Measurements from ENCODE around the gene WRAP73.

Gene WRAP73

DNA sequence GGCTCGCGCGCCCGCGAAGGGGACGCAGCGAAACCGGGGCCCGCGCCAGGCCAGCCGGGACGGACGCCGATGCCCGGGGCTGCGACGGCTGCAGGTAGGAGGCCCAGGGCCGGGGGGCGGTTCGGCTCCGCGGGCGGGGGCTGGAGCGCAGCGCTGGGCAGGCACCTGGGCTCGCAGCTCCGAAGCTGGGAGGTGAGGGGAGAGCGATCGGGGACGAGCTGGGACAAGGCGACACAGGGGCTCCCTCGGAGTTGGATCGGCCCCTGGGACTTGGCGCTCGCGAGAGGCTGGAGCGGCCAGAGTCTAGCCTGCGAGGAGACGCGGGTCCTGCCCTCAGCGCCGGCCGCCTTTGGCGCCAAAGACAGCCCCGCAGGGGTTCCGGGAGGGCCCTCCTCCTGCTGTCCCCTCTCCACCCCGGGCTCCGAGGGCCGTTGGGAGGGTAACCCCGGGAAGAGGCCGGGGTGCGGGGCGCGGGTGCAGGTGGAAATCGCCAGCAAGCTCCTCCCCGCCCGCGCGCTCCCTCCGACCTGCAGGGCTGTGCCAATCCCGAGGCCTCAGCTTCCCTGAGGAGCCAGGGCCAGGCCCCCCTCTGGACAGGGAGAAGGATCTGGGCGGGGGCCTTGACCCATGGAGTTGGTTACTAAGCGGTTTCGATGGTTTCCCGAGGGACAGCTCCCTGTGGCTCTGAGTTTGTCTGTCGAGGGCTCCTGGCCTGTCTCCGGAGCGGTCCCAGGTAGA is 2.8 kb upstream of the WRAP73 start:
- Histone ChIP-seq H3K27me3 (ENCODE audit: insufficient read depth, low read length) (peaks cover 5% of the 10 kb centered on the region; the same call in 1 of the 2 replicates), H3K4me2 (ENCODE audit: low read length) (peak overlapping the region; percentile 47), H3K9ac (ENCODE audit: low read length) (no peak overlapping the region)

DNA sequence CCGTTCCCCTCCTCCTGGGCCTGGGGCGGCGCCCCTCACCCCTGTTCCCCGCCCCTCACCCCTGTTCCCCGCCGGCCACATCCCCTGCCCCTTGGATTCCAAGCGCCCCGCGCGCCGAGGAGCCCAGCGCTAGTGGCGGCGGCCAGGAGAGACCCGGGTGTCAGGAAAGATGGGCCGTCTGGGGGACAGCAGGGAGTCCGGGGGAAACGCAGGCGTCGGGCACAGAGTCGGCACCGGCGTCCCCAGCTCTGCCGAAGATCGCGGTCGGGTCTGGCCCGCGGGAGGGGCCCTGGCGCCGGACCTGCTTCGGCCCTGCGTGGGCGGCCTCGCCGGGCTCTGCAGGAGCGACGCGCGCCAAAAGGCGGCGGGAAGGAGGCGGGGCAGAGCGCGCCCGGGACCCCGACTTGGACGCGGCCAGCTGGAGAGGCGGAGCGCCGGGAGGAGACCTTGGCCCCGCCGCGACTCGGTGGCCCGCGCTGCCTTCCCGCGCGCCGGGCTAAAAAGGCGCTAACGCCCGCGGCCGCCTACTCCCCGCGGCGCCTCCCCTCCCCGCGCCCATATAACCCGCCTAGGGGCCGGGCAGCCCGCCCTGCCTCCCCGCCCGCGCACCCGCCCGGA is 2.1 kb upstream of the WRAP73 start, which contains the start of gene TP73:
TSS of gene TP73 (plus strand) at position 587 of the 618 bp plus-strand sequence. CDS start 29,850 bp downstream, outside the sequence.
- peak within 1 kb of the TSS; percentile 36 for H3K4me3 ChIP-seq (ENCODE audit: low read depth, low read length, poor library complexity, severe bottlenecking)
- H3K9ac ChIP-seq (ENCODE audit: low read length) = no peak within 1 kb of the TSS
- peaks cover 5% of the 10 kb centered on the region; the same call in 1 of the 2 replicates for H3K27me3 ChIP-seq (ENCODE audit: insufficient read depth, low read length)

More for the DNA sequence above, 2.8 kb upstream of the WRAP73 start:
- H3K79me2 ChIP-seq (ENCODE audit: insufficient read depth, low read length) = no peaks in the 10 kb centered on the region
- TF ChIP-seq, protein P1, sequence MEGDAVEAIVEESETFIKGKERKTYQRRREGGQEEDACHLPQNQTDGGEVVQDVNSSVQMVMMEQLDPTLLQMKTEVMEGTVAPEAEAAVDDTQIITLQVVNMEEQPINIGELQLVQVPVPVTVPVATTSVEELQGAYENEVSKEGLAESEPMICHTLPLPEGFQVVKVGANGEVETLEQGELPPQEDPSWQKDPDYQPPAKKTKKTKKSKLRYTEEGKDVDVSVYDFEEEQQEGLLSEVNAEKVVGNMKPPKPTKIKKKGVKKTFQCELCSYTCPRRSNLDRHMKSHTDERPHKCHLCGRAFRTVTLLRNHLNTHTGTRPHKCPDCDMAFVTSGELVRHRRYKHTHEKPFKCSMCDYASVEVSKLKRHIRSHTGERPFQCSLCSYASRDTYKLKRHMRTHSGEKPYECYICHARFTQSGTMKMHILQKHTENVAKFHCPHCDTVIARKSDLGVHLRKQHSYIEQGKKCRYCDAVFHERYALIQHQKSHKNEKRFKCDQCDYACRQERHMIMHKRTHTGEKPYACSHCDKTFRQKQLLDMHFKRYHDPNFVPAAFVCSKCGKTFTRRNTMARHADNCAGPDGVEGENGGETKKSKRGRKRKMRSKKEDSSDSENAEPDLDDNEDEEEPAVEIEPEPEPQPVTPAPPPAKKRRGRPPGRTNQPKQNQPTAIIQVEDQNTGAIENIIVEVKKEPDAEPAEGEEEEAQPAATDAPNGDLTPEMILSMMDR (IDR thresholded peaks at IDR 0.05; ENCODE audit: low read length) = no peak
- no peak for TF ChIP-seq EZH2 (IDR thresholded peaks at IDR 0.05; ENCODE audit: borderline replicate concordance, low read length)
- H3K9me2 ChIP-seq (ENCODE audit: low read depth, low read length) = no peaks in the 10 kb centered on the region
- peaks cover 27% of the 10 kb centered on the region for H3K4me1 ChIP-seq (ENCODE audit: insufficient read depth, low read length, severe bottlenecking)
- no peaks in the 10 kb centered on the region for H3K9me3 ChIP-seq (ENCODE audit: low read length)
- no peak overlapping the region for H3K27ac ChIP-seq (ENCODE audit: low read depth, low read length, poor library complexity, severe bottlenecking)
- H4K20me1 ChIP-seq (ENCODE audit: insufficient read depth, low read length) = no peaks in the 10 kb centered on the region
- no peaks in the 10 kb centered on the region for H3K36me3 ChIP-seq (ENCODE audit: insufficient read depth, low read length)
- no peak overlapping the region for H2AFZ ChIP-seq (ENCODE audit: low read length)
- H3F3A ChIP-seq (ENCODE audit: insufficient read depth, low read length) = no peaks in the 10 kb centered on the region
- H3K4me3 ChIP-seq (ENCODE audit: low read depth, low read length, poor library complexity, severe bottlenecking) = peak overlapping the region; percentile 36

DNA sequence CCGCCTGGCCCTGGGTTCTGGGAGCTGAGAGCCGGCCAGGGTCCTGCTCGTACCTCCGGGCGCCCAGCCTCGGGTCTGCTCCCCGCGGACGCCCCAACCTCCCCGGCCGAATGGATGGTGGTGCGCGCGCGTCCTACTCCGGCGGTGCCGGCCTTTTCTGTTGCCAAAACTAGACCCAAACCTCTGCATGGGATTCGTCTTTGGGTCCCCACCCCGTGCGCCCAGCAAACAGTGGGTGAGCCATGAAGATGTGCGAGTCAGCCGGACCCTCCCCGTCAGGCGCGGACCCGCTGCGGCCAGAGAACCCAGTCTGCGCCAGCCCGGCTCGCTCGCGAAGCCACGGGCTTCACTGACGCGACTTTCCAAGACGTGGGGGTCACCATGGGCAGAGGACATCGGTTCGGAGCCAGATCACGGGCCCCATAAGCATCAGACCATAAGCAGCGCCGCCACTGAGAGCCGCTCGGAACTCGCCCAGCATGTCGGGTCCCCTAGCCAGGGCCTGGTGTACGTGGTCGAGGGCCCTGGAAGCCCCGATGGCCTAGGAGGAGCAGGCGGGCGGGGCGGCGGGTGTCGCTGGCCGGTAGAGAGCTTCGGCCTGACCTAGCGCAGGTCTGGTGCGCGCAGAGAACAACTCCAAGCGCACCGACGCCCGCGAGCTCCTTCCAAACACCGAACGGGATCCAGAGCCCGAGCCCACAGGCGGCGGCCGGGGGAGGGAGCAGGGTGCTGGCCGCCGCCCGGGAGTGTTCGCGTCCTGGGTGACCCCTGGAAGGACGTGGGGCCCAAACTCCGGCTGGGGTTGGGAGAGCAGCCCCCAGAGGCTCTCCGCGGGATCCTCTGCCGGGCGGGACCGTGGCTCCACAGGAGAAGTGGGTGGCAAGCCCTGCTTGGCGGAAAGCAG is 1.4 kb upstream of the WRAP73 start:
- H3K9ac ChIP-seq (ENCODE audit: low read length) = no peak overlapping the region
- no peak overlapping the region for H3K4me3 ChIP-seq (ENCODE audit: low read depth, low read length, poor library complexity, severe bottlenecking)

More for the DNA sequence above, 2.1 kb upstream of the WRAP73 start, which contains the start of gene TP73:
- no peak within 1 kb of the TSS for H3K27ac ChIP-seq (ENCODE audit: low read depth, low read length, poor library complexity, severe bottlenecking)
- peaks cover 27% of the 10 kb centered on the region for H3K4me1 ChIP-seq (ENCODE audit: insufficient read depth, low read length, severe bottlenecking)
- no peaks in the 10 kb centered on the region; the same call in 1 of the 2 replicates for H3K36me3 ChIP-seq (ENCODE audit: insufficient read depth, low read length)
- peak within 1 kb of the TSS; percentile 47 for H3K4me2 ChIP-seq (ENCODE audit: low read length)
- no peak for TF ChIP-seq EZH2 (IDR thresholded peaks at IDR 0.05; ENCODE audit: borderline replicate concordance, low read length)
- TF ChIP-seq, protein P1 (IDR thresholded peaks at IDR 0.05; ENCODE audit: low read length) = no peak
- H3K9me3 ChIP-seq (ENCODE audit: low read length) = no peaks in the 10 kb centered on the region
- H4K20me1 ChIP-seq (ENCODE audit: insufficient read depth, low read length) = no peaks in the 10 kb centered on the region
- H2AFZ ChIP-seq (ENCODE audit: low read length) = no peak within 1 kb of the TSS
- H3K9me2 ChIP-seq (ENCODE audit: low read depth, low read length) = no peaks in the 10 kb centered on the region
- H3K79me2 ChIP-seq (ENCODE audit: insufficient read depth, low read length) = no peaks in the 10 kb centered on the region
- H3F3A ChIP-seq (ENCODE audit: insufficient read depth, low read length) = no peaks in the 10 kb centered on the region

More for the DNA sequence above, 1.4 kb upstream of the WRAP73 start:
- peaks cover 6% of the 10 kb centered on the region; the same call in 1 of the 2 replicates for H3K36me3 ChIP-seq (ENCODE audit: insufficient read depth, low read length)
- H4K20me1 ChIP-seq (ENCODE audit: insufficient read depth, low read length) = no peaks in the 10 kb centered on the region
- no peaks in the 10 kb centered on the region for H3K9me3 ChIP-seq (ENCODE audit: low read length)
- no peaks in the 10 kb centered on the region for H3K79me2 ChIP-seq (ENCODE audit: insufficient read depth, low read length)
- H3K4me1 ChIP-seq (ENCODE audit: insufficient read depth, low read length, severe bottlenecking) = peaks cover 24% of the 10 kb centered on the region
- peak overlapping the region; percentile 47; the same call in 1 of the 2 replicates for H3K4me2 ChIP-seq (ENCODE audit: low read length)
- no peak overlapping the region for H2AFZ ChIP-seq (ENCODE audit: low read length)
- no peak overlapping the region for H3K27ac ChIP-seq (ENCODE audit: low read depth, low read length, poor library complexity, severe bottlenecking)
- TF ChIP-seq, protein P1 (IDR thresholded peaks at IDR 0.05; ENCODE audit: low read length) = no peak
- no peak for TF ChIP-seq EZH2 (IDR thresholded peaks at IDR 0.05; ENCODE audit: borderline replicate concordance, low read length)
- no peaks in the 10 kb centered on the region for H3K9me2 ChIP-seq (ENCODE audit: low read depth, low read length)
- no peaks in the 10 kb centered on the region for H3F3A ChIP-seq (ENCODE audit: insufficient read depth, low read length)
- peaks cover 2% of the 10 kb centered on the region; the same call in 1 of the 2 replicates for H3K27me3 ChIP-seq (ENCODE audit: insufficient read depth, low read length)

Data from OCI-LY1 (cell line).